Fibroblast of pulmonary artery (primary cell): Measurements from ENCODE around the gene SMIM5.
"Not testable (repeated sequence)": the region's sequence is repeated elsewhere in the genome, so short reads cannot be mapped to it uniquely, and the experiment has no call there.

Experiments
- DNase-seq: peaks from one replicate; pipeline ENCODE4 v3.0.0-alpha.2; 2010; ENCODE audit warnings: low read depth
- H3K4me3 ChIP-seq: replicated peaks from 2 replicates; pipeline ENCODE4 v1.5.1; 2011; ENCODE audit warnings: low read depth, mild to moderate bottlenecking, control low read depth, low read length, moderate library complexity
- CTCF ChIP-seq: IDR thresholded peaks from 2 replicates; pipeline ENCODE4 v1.5.1; 2011; ENCODE audit warnings: mild to moderate bottlenecking, control low read depth, low read length, inconsistent platforms; ENCODE audit errors: missing control alignments

SMIM5 gene

GRCh38 chr17:75635610-75636202 is 2.5 kb downstream of the SMIM5 start:
- no peak for TF ChIP-seq CTCF
- no peak for DNase-seq
- H3K4me3 ChIP-seq = no peak overlapping the region

GRCh38 chr17:75636381-75637142 is 3.3 kb downstream of the SMIM5 start:
- no peak for DNase-seq

GRCh38 chr17:75637143-75637538 is 3.9 kb downstream of the SMIM5 start:
- DNase-seq = no peak
- no peak overlapping the region for H3K4me3 ChIP-seq
- TF ChIP-seq CTCF = no peak

More at GRCh38 chr17:75636381-75637142, 3.3 kb downstream of the SMIM5 start:
- TF ChIP-seq CTCF = no peak
- H3K4me3 ChIP-seq = no peak overlapping the region

GRCh38 chr17:75637551-75637950 is 4.3 kb downstream of the SMIM5 start:
- no peak overlapping the region for H3K4me3 ChIP-seq
- TF ChIP-seq CTCF = no peak
- no peak for DNase-seq

GRCh38 chr17:75638039-75638438 is 4.8 kb downstream of the SMIM5 start:
- DNase-seq, H3K4me3 ChIP-seq: not testable (repeated sequence)

GRCh38 chr17:75638893-75639292 is 5.7 kb downstream of the SMIM5 start:
- no peak overlapping the region for H3K4me3 ChIP-seq
- DNase-seq = no peak
- TF ChIP-seq CTCF = no peak

- no peak for TF ChIP-seq CTCF
- H3K4me3 ChIP-seq = no peak overlapping the region
- no peak for DNase-seq
These were observed 6.1 kb downstream of the SMIM5 start for GRCh38 chr17:75639327-75639726.
